Activated CD4-positive, CD25-positive, alpha-beta regulatory T cell treated with anti-CD3 and anti-CD28 coated beads, Interleukin-2, amount 50 U/mL, for 16 hours (primary cell): ENCODE data around the gene TRIM60.
"Not testable (repeated sequence)": the region's sequence is repeated elsewhere in the genome, so short reads cannot be mapped to it uniquely, and the experiment has no call there.

Experiments
- DNase-seq: peaks from one replicate; pipeline ENCODE4 v3.0.0-alpha.2; 2020; ENCODE audit warnings: low read depth, low spot score

The TRIM60 gene

GRCh38 chr4:165053645-165054044 lies 21.8 kb downstream of the TRIM60 start, which contains the start of gene TRIM75:
TSS of gene TRIM75 (plus strand) at chr4:165053866. CDS start at chr4:165059148, 5,282 bp downstream.
- no peak for DNase-seq

- DNase-seq, result no peak
Observed at GRCh38 chr4:165055601-165056000, 23.8 kb downstream of the TRIM60 start.

- no peak for DNase-seq
Observed at GRCh38 chr4:165058666-165059065, 26.9 kb downstream of the TRIM60 start.

- DNase-seq, result no peak
Observed at GRCh38 chr4:165059386-165059785, 27.6 kb downstream of the TRIM60 start.

- DNase-seq, result no peak
Observed at GRCh38 chr4:165060938-165061337, 29.1 kb downstream of the TRIM60 start.

GRCh38 chr4:165070560-165070959 lies 38.8 kb downstream of the TRIM60 start:
- DNase-seq, result no peak

GRCh38 chr4:165073346-165073745 lies 41.5 kb downstream of the TRIM60 start:
- not testable (repeated sequence) for DNase-seq

- DNase-seq, result no peak
Observed at GRCh38 chr4:165077034-165077578, 45.3 kb downstream of the TRIM60 start.

- no peak for DNase-seq
Observed at GRCh38 chr4:165079476-165079875, 47.7 kb downstream of the TRIM60 start.

- DNase-seq, result not testable (repeated sequence)
Observed at GRCh38 chr4:165084787-165085186, 53.0 kb downstream of the TRIM60 start.

GRCh38 chr4:165085946-165086345 lies 54.1 kb downstream of the TRIM60 start:
- DNase-seq, result no peak

GRCh38 chr4:165088366-165088765 lies 56.6 kb downstream of the TRIM60 start:
- no peak for DNase-seq
